H1 (cell line): ENCODE measurements around the gene DTNB. TPM values are rescaled to one million over a fixed set of nuclear protein-coding genes. Genes with fewer than 3 reads are reported as not detected.

Source experiments
- FOSL1 ChIP-seq: IDR thresholded peaks from 2 replicates; pipeline ENCODE4 v1.6.1; 2011; ENCODE audit warnings: mild to moderate bottlenecking, low read depth, low read length, moderate library complexity; ENCODE audit not compliant: insufficient read depth
- PHF8 ChIP-seq: fragments of 200-600 bp; sonication (generic); conservative IDR thresholded peaks from 2 replicates; pipeline ENCODE4 v1.7.1; 2012; ENCODE audit warnings: low read depth, mild to moderate bottlenecking, inconsistent platforms, low read length, moderate library complexity
- SP2 ChIP-seq: IDR thresholded peaks from 2 replicates; pipeline ENCODE4 v1.6.1; 2012; ENCODE audit warnings: mild to moderate bottlenecking, low read length, inconsistent platforms
- TBP ChIP-seq: IDR thresholded peaks from 2 replicates; pipeline ENCODE4 v1.6.1; 2011; ENCODE audit warnings: low read depth, low read length, improper control_type of control experiment
- polyA plus RNA-seq, 7 experiments: library from polyadenylated mRNA; depleted of rRNA in 3 of 7; stranded (reverse) in 5 of 7; unstranded in 2 of 7; fragments of >200 nt in 5 of 7; fragments of 200-250 nt in 2 of 7; gene quantifications; 1 replicate in 5 of 7; 2 replicates in 1 of 7; 4 replicates in 1 of 7; pipeline versions ENCODE4 v1.2.1 to v1.2.3, GENCODE V29; 2011 to 2013; ENCODE audit warnings: missing spikeins in 2 of 7, mixed read lengths in 2 of 7
- total RNA-seq: library from RNA; stranded (reverse); fragmentation: NEBNext Ultra II Directional; extraction: Animal tissue kit (Norgen Biotek cat#: 25700); gene quantifications from 2 replicates; pipeline ENCODE4 v1.2.1, GENCODE V29; 2021

The DTNB gene
- total and polyA plus RNA-seq, 2 of the 8 experiments (the other 6 are each of a cell fraction or from before 2014, with no cell fraction given), result 39.6 to 49.5 TPM

DNA sequence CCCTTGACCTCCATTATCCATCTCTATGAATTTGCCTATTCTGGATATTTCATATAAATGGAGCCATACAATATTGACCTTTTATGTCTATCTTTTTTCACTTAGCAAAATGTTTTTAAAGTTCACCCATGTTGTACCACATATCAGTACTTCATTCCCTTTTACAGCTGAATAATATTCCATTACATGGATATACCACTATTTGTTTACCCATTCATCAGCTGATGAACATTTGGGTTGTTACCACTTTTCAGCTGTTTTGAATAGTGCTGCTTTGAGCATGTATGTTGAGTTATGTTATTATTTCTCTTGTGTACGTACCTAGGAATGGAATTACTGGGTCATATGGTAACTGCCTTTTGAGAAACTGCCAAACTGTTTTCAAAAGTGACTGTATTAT, 238.0 kb downstream of the DTNB start (continued):
- TF ChIP-seq PHF8 (no peak), SP2 (no peak), TBP (no peak), FOSL1 (no peak)
